ENCODE data around the gene NTNG1.

- TF ChIP-seq SMC3 (IDR thresholded peaks at IDR 0.05; ENCODE audit: low read length) = peak; percentile 83
- TF ChIP-seq ZNF816 (CRISPR knock-in tag; IDR thresholded peaks at IDR 0.05; ENCODE audit: borderline replicate concordance) = no peak
- no peak for TF ChIP-seq KDM5A (IDR thresholded peaks at IDR 0.05; ENCODE audit: borderline replicate concordance, low read length)
- no peak for TF ChIP-seq ZNF274 (CRISPR knock-in tag; IDR thresholded peaks at IDR 0.05)
- TF ChIP-seq ZNF841 (CRISPR knock-in tag; IDR thresholded peaks at IDR 0.05; ENCODE audit: borderline replicate concordance) = no peak
- TF ChIP-seq PITX1 (CRISPR knock-in tag; IDR thresholded peaks at IDR 0.05) = no peak
- TF ChIP-seq U2AF1 (optimal IDR thresholded peaks at IDR 0.05; ENCODE audit: low read depth, low read length) = no peak
- TF ChIP-seq JUND (CRISPR knock-in tag; IDR thresholded peaks at IDR 0.05) = no peak
- TF ChIP-seq POLR2AphosphoS5 (IDR thresholded peaks at IDR 0.05; ENCODE audit: low read depth, low read length) = no peak
- no peak for TF ChIP-seq REST (IDR thresholded peaks at IDR 0.05; ENCODE audit: borderline replicate concordance in 1 of 2, low read depth in 1 of 2, low read length in 2 of 2)
- no peak for TF ChIP-seq ELF1 (CRISPR knock-in tag; IDR thresholded peaks at IDR 0.05)
Measured at GRCh38 chr1:107277022-107277421, 136.2 kb downstream of the NTNG1 start.
